Epithelial cell of proximal tubule (primary cell): ENCODE data around the gene PTPN18. TPM values are rescaled to one million over a fixed set of nuclear protein-coding genes. Genes with fewer than 3 reads are reported as not detected.

Experiments used
- DNase-seq: peaks from one replicate; pipeline ENCODE4 v3.0.0-alpha.2; 2011; ENCODE audit warnings: low read depth
- H3K4me3 ChIP-seq: 2 replicates; pipeline ENCODE4 v1.5.1; 2011; ENCODE audit warnings: low read depth, mild to moderate bottlenecking, low read length
- total RNA-seq: library from RNA; depleted of rRNA; stranded (reverse); fragments of >200 nt; gene quantifications from 2 replicates; pipeline ENCODE4 v1.2.3, GENCODE V29; 2015
- TF ChIP-seq, protein P1 (sequence below): conservative IDR thresholded peaks from 2 replicates; pipeline ENCODE4 v1.5.1; 2012; ENCODE audit warnings: low read depth, mild to moderate bottlenecking, low read length

Gene PTPN18
- total RNA-seq, 1 donor from 2014 or later = 23.8 TPM

DNA sequence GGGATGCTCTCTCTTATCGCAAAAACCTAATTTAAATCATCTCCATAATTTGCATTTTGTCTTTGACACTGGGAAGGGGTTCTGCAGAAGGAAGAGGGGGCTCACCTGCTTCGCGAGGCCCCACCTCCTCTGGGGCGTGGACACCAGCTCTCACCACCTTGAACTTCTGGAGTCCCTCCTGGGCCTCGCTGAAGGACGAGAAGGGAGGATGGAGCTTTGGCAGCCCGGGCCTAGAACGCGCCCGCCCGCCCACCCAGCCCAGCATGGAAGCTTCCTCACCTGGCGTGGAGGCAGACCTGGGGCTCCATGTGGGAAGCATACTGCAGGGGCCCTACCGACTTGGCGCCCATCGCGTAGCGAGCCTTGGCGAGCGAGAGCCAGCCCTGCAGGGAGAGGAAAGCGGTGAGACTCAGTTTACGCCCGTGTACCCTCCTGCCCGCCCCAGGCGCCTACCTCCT is 14.3 kb upstream of the PTPN18 start:
- H3K4me3 ChIP-seq = peak overlapping the region; percentile 84
- DNase-seq = no peak
- TF ChIP-seq, protein P1, sequence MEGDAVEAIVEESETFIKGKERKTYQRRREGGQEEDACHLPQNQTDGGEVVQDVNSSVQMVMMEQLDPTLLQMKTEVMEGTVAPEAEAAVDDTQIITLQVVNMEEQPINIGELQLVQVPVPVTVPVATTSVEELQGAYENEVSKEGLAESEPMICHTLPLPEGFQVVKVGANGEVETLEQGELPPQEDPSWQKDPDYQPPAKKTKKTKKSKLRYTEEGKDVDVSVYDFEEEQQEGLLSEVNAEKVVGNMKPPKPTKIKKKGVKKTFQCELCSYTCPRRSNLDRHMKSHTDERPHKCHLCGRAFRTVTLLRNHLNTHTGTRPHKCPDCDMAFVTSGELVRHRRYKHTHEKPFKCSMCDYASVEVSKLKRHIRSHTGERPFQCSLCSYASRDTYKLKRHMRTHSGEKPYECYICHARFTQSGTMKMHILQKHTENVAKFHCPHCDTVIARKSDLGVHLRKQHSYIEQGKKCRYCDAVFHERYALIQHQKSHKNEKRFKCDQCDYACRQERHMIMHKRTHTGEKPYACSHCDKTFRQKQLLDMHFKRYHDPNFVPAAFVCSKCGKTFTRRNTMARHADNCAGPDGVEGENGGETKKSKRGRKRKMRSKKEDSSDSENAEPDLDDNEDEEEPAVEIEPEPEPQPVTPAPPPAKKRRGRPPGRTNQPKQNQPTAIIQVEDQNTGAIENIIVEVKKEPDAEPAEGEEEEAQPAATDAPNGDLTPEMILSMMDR = no peak

DNA sequence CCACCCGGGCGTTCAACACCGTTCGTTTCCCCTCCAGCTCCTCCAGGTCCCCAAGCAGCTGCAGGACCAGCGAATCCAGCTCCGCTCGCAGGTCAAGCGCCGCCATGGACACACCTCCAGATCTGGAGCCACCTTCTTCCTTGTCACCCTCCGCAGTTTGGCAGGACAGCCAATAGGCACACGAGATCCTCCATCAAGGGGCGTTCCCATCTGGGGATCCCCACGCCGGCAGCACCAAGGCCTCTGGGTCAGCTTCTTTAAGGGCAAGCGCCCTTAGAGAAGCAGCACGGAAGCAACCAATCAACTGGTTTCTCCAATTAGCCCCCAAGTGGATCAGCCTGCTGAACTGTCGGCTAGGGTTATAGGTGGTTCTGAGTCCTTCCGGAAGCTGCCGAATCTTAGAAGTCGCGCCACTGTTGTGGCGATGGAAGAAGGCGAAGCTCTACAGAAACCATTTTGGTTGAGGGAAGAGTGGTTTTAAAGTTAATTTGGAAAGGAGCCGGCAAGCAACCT is 13.8 kb upstream of the PTPN18 start:
- peak; percentile 84 for DNase-seq
- peak overlapping the region; percentile 84 for H3K4me3 ChIP-seq
- TF ChIP-seq, protein P1 = no peak

DNA sequence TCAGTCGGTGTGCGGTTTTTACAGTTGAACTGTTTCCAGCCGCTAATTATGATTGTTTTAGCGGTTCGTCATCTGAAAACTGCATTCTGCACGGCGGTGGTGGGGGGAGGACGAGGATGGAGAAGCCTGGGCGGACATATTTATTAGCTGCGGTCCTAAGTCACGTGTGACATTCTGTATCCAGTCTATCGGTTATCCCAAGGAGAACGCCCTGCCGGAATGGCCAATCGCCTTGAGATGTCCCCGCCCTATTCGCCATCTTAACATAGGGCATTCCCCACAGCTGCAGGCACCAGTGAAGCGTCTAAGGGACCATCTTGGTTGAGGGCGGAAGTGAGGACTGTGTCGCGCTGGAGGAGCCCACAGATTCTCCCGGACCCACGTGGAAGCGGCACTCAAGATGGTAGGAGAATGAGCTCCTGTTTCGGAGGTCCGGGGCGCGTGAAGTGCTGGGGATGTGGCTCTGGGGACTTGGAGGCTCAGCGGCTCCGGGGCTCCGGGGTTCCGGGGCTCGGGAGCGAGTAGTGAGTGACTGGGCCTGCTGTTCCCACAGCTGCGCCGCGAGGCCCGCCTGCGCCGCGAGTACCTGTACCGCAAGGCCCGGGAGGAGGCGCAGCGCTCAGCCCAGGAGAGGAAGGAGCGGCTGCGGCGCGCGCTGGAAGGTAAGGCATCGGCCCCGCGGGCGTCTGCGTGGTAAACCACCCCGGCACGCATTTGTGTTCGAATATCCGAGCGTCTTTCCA is 13.2 kb upstream of the PTPN18 start, which contains the start of gene IMP4:
IMP4 (plus strand) TSS at position 365 of the 743 bp plus-strand sequence; CDS start at position 401, 36 bp downstream.
- DNase-seq = peak; percentile 97
- TF ChIP-seq, protein P1 = peak; percentile 35
- H3K4me3 ChIP-seq = peak within 1 kb of the TSS; percentile 84

DNA sequence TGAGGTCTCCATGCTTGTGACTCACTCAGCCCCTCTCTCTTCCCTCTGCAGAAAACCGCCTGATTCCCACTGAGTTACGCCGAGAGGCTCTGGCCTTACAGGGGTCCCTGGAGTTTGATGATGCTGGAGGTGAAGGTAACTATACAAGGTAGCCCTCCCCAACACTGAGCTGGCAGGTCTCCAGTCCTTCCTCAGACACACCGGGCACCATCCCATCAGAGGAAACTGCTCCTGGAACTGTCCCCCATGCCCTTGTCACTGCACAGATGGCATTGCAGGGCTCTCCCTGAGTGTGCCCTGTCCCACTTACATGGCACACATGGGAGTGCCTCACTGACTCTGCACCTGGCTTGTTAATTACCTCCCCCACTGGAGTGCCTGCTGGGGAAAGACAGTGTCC is 11.3 kb upstream of the PTPN18 start:
- TF ChIP-seq, protein P1 = no peak
- DNase-seq = no peak
- no peak overlapping the region for H3K4me3 ChIP-seq

DNA sequence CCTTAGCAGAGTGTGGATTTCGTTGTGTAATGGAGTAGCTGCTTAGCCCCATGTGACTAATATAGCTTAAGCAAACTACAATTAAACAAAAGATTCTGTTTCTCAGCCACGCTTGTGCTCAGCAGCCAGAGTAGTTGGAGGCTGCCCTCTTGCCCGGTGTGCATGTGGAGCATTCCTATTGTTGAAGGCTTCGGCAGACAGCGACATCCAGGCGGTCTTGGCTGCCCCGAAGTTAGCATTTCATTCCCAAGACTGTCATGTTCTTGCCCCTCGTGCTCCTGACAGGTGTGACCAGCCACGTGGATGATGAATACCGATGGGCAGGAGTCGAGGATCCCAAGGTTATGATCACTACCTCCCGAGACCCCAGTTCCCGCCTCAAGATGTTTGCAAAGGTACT is 10.8 kb upstream of the PTPN18 start:
- no peak overlapping the region for H3K4me3 ChIP-seq
- TF ChIP-seq, protein P1 = no peak
- DNase-seq = no peak

DNA sequence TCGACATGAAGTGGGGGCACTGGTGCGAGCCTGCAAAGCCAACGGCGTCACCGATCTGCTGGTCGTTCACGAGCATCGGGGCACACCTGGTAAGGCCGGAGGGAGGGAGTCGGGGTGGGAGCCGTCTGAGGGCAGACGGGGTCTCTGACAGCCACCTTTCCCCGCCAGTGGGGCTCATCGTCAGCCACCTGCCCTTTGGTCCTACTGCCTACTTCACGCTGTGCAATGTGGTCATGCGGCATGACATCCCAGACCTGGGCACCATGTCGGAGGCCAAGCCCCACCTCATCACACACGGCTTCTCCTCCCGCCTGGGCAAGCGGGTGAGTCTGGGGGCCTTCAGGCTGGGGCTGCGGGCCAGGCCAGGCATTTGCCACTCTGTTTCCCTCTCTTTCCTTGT is 10.2 kb upstream of the PTPN18 start:
- DNase-seq = no peak
- TF ChIP-seq, protein P1 = no peak
- no peak overlapping the region for H3K4me3 ChIP-seq
